Heart left ventricle (tissue), 13 donors: Measurements from ENCODE around the gene CAT.

ENCODE experiments used
- POLR2A ChIP-seq, 2 donors: fragments of 450-650 bp; IDR thresholded peaks; one replicate each; pipeline ENCODE4 v1.6.1; 2017; ENCODE audit warnings: antibody characterized with exemption in 2 of 2, mild to moderate bottlenecking in 2 of 2, moderate library complexity in 2 of 2
- TF ChIP-seq, protein P1 (sequence below), 12 donors: fragments of 200-600 bp; sonication (generic) in 4 of 12; IDR thresholded peaks; one replicate each; pipeline versions ENCODE4 v1.5.0 to v1.8.0; 2018 to 2022; ENCODE audit warnings: antibody characterized with exemption in 12 of 12, mild to moderate bottlenecking in 5 of 12
- donor health status: ischemic (EF 13 %, LVEDD 7.1; RV severe dilation, severe dysfunction).
- donor health status: DM: no; HTN: yes; CAD: no.
- donor health status: DM: no; HTN: no; CAD: no.
- donor health status: ischemic (EF 25% LVEDD 6.9; RV normal size, moderate dysfunction).
- donor health status: ischemic (EF 25% LVEDD 5.7; RV mildly dilated, moderate dysfunction).
- donor health status: ischemic (EF 35%, LVEDD 5.7; RV mildly dilated, moderate dysfunction).
- donor health status: nonischemic (EF 11% LVEDD 7.7; RV severe dilation, severe dysfunction).
- donor health status: DM: yes; HTN: yes; CAD: no.
- donor health status: PGD.
- donor health status: ischemic (EF 29% LVEDD 5.4; RV normal size, mild dysfunction).
- donor health status: nonischemic (EF 23%, LVEDD 6.1; RV moderate dilation, normal function).

DNA sequence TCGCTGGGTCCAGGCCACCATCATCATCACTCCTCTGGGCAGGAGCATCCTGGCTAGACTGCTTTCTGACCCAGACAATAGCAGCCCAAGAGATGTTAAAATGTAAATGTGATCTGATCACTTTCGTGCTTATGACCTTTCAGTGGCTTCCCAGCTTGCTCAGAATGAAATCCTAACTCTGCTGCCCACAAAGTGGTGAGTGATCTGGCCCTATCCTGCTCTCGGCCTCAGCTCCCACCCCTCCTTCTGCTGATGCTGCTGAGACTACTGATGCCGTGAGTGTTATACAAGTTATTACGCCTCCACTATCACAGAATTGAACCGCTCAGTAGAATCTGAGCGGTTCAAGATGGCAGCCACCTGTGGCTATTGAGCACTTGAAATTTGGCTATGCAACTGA lies 48.7 kb downstream of the CAT start:
- TF ChIP-seq, protein P1, sequence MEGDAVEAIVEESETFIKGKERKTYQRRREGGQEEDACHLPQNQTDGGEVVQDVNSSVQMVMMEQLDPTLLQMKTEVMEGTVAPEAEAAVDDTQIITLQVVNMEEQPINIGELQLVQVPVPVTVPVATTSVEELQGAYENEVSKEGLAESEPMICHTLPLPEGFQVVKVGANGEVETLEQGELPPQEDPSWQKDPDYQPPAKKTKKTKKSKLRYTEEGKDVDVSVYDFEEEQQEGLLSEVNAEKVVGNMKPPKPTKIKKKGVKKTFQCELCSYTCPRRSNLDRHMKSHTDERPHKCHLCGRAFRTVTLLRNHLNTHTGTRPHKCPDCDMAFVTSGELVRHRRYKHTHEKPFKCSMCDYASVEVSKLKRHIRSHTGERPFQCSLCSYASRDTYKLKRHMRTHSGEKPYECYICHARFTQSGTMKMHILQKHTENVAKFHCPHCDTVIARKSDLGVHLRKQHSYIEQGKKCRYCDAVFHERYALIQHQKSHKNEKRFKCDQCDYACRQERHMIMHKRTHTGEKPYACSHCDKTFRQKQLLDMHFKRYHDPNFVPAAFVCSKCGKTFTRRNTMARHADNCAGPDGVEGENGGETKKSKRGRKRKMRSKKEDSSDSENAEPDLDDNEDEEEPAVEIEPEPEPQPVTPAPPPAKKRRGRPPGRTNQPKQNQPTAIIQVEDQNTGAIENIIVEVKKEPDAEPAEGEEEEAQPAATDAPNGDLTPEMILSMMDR (IDR thresholded peaks at IDR 0.05), result no peak
- no peak for TF ChIP-seq POLR2A (IDR thresholded peaks at IDR 0.05)
